Activated T-helper 1 cell treated with Interleukin-2 at 50 U/mL for 16 hours (primary cell): Measurements from ENCODE around the gene CDK2AP2.
"Not testable (repeated sequence)": the region's sequence is repeated elsewhere in the genome, so short reads cannot be mapped to it uniquely, and the experiment has no call there.

ENCODE experiments used
- DNase-seq: peaks from one replicate; pipeline ENCODE4 v3.0.0-alpha.2; 2020; ENCODE audit warnings: low read depth

CDK2AP2 gene

GRCh38 chr11:67523556-67524479 is 15.9 kb upstream of the CDK2AP2 start:
- no peak for DNase-seq

- DNase-seq, result no peak
Measured at GRCh38 chr11:67522844-67523555, 15.0 kb upstream of the CDK2AP2 start, which contains the start of gene CABP2. Gene CABP2, minus strand, starts transcription at chr11:67523446. Its CDS starts 120 bp downstream, at chr11:67523326.

GRCh38 chr11:67522338-67522737 is 14.4 kb upstream of the CDK2AP2 start:
- no peak for DNase-seq

GRCh38 chr11:67521924-67522323 is 14.0 kb upstream of the CDK2AP2 start:
- DNase-seq, result no peak

- DNase-seq, result no peak
Measured at GRCh38 chr11:67520856-67521824, 13.2 kb upstream of the CDK2AP2 start.

- no peak for DNase-seq
Measured at GRCh38 chr11:67519726-67520125, 11.8 kb upstream of the CDK2AP2 start.

GRCh38 chr11:67517784-67518552 is 10.0 kb upstream of the CDK2AP2 start:
- no peak for DNase-seq

GRCh38 chr11:67516806-67517205 is 8.8 kb upstream of the CDK2AP2 start:
- no peak for DNase-seq

- no peak for DNase-seq
Measured at GRCh38 chr11:67514116-67514515, 6.2 kb upstream of the CDK2AP2 start.

GRCh38 chr11:67511558-67511957 is 3.6 kb upstream of the CDK2AP2 start:
- not testable (repeated sequence) for DNase-seq

- no peak for DNase-seq
Measured at GRCh38 chr11:67510023-67510345, 2.0 kb upstream of the CDK2AP2 start.

GRCh38 chr11:67508486-67509121 is 642 bp upstream of the CDK2AP2 start:
- peak; percentile 96 for DNase-seq

GRCh38 chr11:67507242-67507863 is 609 bp downstream of the CDK2AP2 start:
- DNase-seq, result no peak

GRCh38 chr11:67506426-67507051 is 1.4 kb downstream of the CDK2AP2 start:
- no peak for DNase-seq

GRCh38 chr11:67505605-67506396 is 2.2 kb downstream of the CDK2AP2 start:
- DNase-seq, result peak; percentile 83

GRCh38 chr11:67504950-67505581 is 2.9 kb downstream of the CDK2AP2 start, which contains the start of gene PITPNM1:
Gene PITPNM1, minus strand, starts transcription at chr11:67505363. Its CDS starts 1,183 bp downstream, at chr11:67504180.
- DNase-seq, result peak; percentile 62

- DNase-seq, result no peak
Measured at GRCh38 chr11:67504005-67504949, 3.7 kb downstream of the CDK2AP2 start.
